Left lung (tissue), 10 donors: ENCODE measurements around the gene VOPP1. TPM values are rescaled to one million over a fixed set of nuclear protein-coding genes. Genes with fewer than 3 reads are reported as not detected.

Experiments used
- ATAC-seq: fragments of 200-7000 bp; cut with Tn5 transposase; one replicate; pipeline ENCODE4 v1.9.1; 2020; ENCODE audit warnings: moderate library complexity
- DNase-seq, 4 donors: peaks; one replicate each; pipeline ENCODE4 v3.0.0-alpha.2; 2013 to 2020
- H3K27ac ChIP-seq, 2 donors: fragments of 200-600 bp; sonication (generic) in 1 of 2; one replicate each; pipeline versions ENCODE4 v1.5.0 to v1.8.0; 2020 to 2021
- H3K27me3 ChIP-seq, 2 donors: fragments of 200-600 bp; sonication (generic) in 1 of 2; one replicate each; pipeline versions ENCODE4 v1.5.0 to v1.8.0; 2020 to 2021
- H3K36me3 ChIP-seq, 2 donors: fragments of 200-600 bp; sonication (generic) in 1 of 2; one replicate each; pipeline versions ENCODE4 v1.5.0 to v1.8.0; 2020 to 2021
- H3K4me1 ChIP-seq, 2 donors: fragments of 200-600 bp; one replicate each; pipeline ENCODE4 v1.8.0; 2021
- H3K4me3 ChIP-seq, 2 donors: fragments of 200-600 bp; sonication (generic) in 1 of 2; one replicate each; pipeline versions ENCODE4 v1.5.0 to v1.8.0; 2020 to 2021; ENCODE audit warnings: mild to moderate bottlenecking in 1 of 2
- H3K9me3 ChIP-seq, 2 donors: fragments of 200-600 bp; sonication (generic) in 1 of 2; one replicate each; pipeline versions ENCODE4 v1.5.0 to v1.8.0; 2020 to 2021
- CTCF ChIP-seq, 2 donors: fragments of 200-600 bp; sonication (generic) in 1 of 2; IDR thresholded peaks; one replicate each; pipeline versions ENCODE4 v1.5.0 to v1.8.0; 2021; ENCODE audit warnings: antibody characterized with exemption in 2 of 2
- intact Hi-C, 2 donors: fragments of 100-400 bp; cut with DNase I; formaldehyde crosslinking; loops; one replicate each; pipeline versions ENCODE4 v1.11.2 to v1.14.2; 2022
- polyA plus RNA-seq, 6 donors: library from polyadenylated mRNA; unstranded; fragments of 120-200 nt; gene quantifications; one replicate each; pipeline ENCODE4 v1.2.1, GENCODE V29; 2013; ENCODE audit not compliant: insufficient read length in 6 of 6
- total RNA-seq, 2 donors: library from RNA; stranded (reverse); fragmentation: NEBNext Ultra II Directional; extraction: Animal tissue kit (Norgen Biotek cat#: 25700); gene quantifications; one replicate each; pipeline ENCODE4 v1.2.1, GENCODE V29; 2021
- donor health status: DM: no; HTN: yes; CAD: no.
- donor health status: DM: no; HTN: no; CAD: no.

VOPP1 gene
- total and polyA plus RNA-seq, 8 donors, result 35.4 to 68.5 (median 40.4) TPM

DNA sequence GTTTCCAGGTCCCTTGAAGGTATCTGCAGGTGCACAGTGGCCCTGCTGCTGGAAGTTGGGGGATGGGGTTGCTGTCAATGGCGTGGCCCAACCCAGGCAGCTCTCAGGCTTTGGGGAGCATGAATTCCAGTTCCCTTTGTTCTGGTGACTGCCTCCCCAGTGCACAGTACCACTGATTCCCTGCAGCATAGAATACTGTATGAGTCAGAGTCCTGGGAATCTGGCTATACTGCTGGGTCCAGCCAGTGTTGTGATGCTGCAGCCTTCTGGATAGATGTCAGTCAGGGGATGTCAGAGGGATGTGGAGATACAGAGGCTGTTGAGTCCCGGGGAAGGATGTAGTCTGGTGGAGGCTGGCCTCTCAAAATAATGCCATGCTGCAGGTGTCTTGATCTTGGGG lies 107.9 kb downstream of the VOPP1 start:
- no peak for ATAC-seq
- TF ChIP-seq CTCF (IDR thresholded peaks at IDR 0.05), result no peak
- intact Hi-C loops, result no loop called here
- Histone ChIP-seq H3K27ac (no peak overlapping the region), H3K4me1 (no peaks in the 10 kb centered on the region), H3K4me3 (no peak overlapping the region), H3K36me3 (peaks cover 0 to 39% of the 10 kb centered on the region in 2 donors), H3K9me3 (peaks cover 0 to 17% of the 10 kb centered on the region in 2 donors), H3K27me3 (no peaks in the 10 kb centered on the region)
- DNase-seq, result no peak

GRCh38 chr7:55463686-55464262 lies 108.5 kb downstream of the VOPP1 start:
- no peak for DNase-seq

GRCh38 chr7:55458351-55458750 lies 114.0 kb downstream of the VOPP1 start:
- DNase-seq (no peak), ATAC-seq (no peak)
- Histone ChIP-seq H3K36me3 (no peaks in the 10 kb centered on the region), H3K4me1 (no peaks in the 10 kb centered on the region), H3K27ac (no peak overlapping the region), H3K9me3 (peaks cover 0 to 48% of the 10 kb centered on the region in 2 donors), H3K27me3 (no peaks in the 10 kb centered on the region), H3K4me3 (no peak overlapping the region)
- no peak for TF ChIP-seq CTCF (IDR thresholded peaks at IDR 0.05)
- intact Hi-C loops, result no loop called here

More at GRCh38 chr7:55463686-55464262, 108.5 kb downstream of the VOPP1 start:
- H3K27me3 ChIP-seq, result no peaks in the 10 kb centered on the region
- H3K9me3 ChIP-seq, result peaks cover 0 to 23% of the 10 kb centered on the region in 2 donors
- no peaks in the 10 kb centered on the region for H3K4me1 ChIP-seq
- H3K27ac ChIP-seq, result no peak overlapping the region
- H3K4me3 ChIP-seq, result no peak overlapping the region
- peaks cover 0 to 39% of the 10 kb centered on the region in 2 donors for H3K36me3 ChIP-seq
- intact Hi-C loops, result no loop called here
- no peak for TF ChIP-seq CTCF (IDR thresholded peaks at IDR 0.05)
- no peak for ATAC-seq

DNA sequence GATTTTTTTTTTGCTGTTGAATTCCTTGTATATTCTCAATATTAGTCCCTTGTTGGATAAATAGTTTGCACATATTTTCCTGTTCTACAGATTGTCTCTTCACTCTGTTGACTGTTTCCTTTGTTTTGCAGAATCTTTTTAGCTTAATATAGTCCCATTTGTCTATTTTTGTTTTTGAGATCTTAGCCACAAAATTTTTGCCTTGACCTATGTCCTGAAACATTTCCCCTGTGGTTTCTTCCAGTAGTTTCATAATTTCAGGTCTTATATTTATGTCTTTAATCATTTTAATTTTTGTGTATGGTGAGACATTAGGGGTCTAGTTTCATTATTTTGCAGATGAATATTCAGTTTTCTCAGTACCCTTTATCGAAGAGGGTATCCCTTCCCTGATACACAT lies 114.5 kb downstream of the VOPP1 start:
- Histone ChIP-seq H3K27ac (no peak overlapping the region), H3K4me1 (no peaks in the 10 kb centered on the region), H3K36me3 (no peaks in the 10 kb centered on the region), H3K27me3 (no peaks in the 10 kb centered on the region), H3K4me3 (no peak overlapping the region), H3K9me3 (peaks cover 0 to 48% of the 10 kb centered on the region in 2 donors)
- ATAC-seq (no peak), DNase-seq (no peak)
- no peak for TF ChIP-seq CTCF (IDR thresholded peaks at IDR 0.05)
- intact Hi-C loops, result no loop called here

GRCh38 chr7:55452971-55453370 lies 119.3 kb downstream of the VOPP1 start:
- Histone ChIP-seq H3K36me3 (no peaks in the 10 kb centered on the region), H3K9me3 (peaks cover 0 to 17% of the 10 kb centered on the region in 2 donors), H3K4me3 (no peak overlapping the region), H3K4me1 (no peaks in the 10 kb centered on the region), H3K27ac (no peak overlapping the region), H3K27me3 (peaks cover 0 to 17% of the 10 kb centered on the region in 2 donors)
- no peak for TF ChIP-seq CTCF (IDR thresholded peaks at IDR 0.05)
- DNase-seq (no peak), ATAC-seq (no peak)
- intact Hi-C loops, result no loop called here
